Stomach smooth muscle (tissue), 2 donors: ENCODE data around the gene CDH9.

Source experiments
- H3K27ac ChIP-seq: one replicate; pipeline ENCODE4 v1.7.0; 2013; ENCODE audit warnings: mild to moderate bottlenecking, low read length, inconsistent platforms
- H3K27me3 ChIP-seq, 2 donors: one replicate each; pipeline ENCODE4 v1.7.0; 2013; ENCODE audit warnings: low read length in 2 of 2; ENCODE audit not compliant: insufficient read depth in 2 of 2, control insufficient read depth in 1 of 2
- H3K36me3 ChIP-seq, 2 donors: one replicate each; pipeline ENCODE4 v1.7.0; 2013; ENCODE audit warnings: low read length in 2 of 2; ENCODE audit not compliant: control insufficient read depth in 2 of 2, insufficient read depth in 2 of 2
- H3K4me1 ChIP-seq: one replicate; pipeline ENCODE4 v1.7.0; 2013; ENCODE audit warnings: low read length; ENCODE audit not compliant: control insufficient read depth, insufficient read depth
- H3K4me3 ChIP-seq, 2 donors: one replicate each; pipeline ENCODE4 v1.7.0; 2013; ENCODE audit warnings: low read length in 2 of 2
- H3K9ac ChIP-seq, 2 donors: one replicate each; pipeline ENCODE4 v1.7.0; 2013; ENCODE audit warnings: low read length in 2 of 2, mild to moderate bottlenecking in 1 of 2
- H3K9me3 ChIP-seq, 2 donors: one replicate each; pipeline ENCODE4 v1.7.0; 2013; ENCODE audit warnings: low read length in 2 of 2; ENCODE audit not compliant: control insufficient read depth in 2 of 2
- donor health status: healthy.
- donor health status: Pancreatic carcinoma.

Gene CDH9

GRCh38 chr5:26948921-26949320, 89.5 kb downstream of the CDH9 start:
- Histone ChIP-seq H3K4me1 (no peaks in the 10 kb centered on the region), H3K9ac (no peak overlapping the region), H3K36me3 (no peaks in the 10 kb centered on the region), H3K4me3 (no peak overlapping the region), H3K27me3 (no peaks in the 10 kb centered on the region), H3K9me3 (no peaks in the 10 kb centered on the region), H3K27ac (no peak overlapping the region)

DNA sequence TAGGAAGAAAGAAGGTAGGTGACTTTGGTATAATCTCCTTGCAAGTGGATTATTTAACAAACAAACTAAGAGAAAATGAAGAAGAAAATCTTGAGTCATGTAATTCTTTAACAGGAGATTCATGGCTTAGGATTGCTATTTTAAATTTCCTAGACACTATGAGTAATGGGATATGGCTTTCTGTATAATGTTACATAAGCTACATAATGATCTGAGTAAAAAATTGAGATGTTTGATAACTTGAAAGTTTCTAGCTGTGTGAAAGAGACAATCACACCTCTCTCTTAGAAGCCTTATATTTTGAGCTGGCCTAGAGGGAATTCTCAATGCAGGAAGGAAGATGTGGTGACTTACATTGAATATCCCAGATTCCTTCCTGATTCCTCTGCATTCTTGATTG, 92.5 kb downstream of the CDH9 start:
- H3K27ac ChIP-seq, result no peak overlapping the region
- H3K4me1 ChIP-seq, result no peaks in the 10 kb centered on the region
- H3K4me3 ChIP-seq, result no peak overlapping the region
- H3K9ac ChIP-seq, result no peak overlapping the region
- H3K36me3 ChIP-seq, result no peaks in the 10 kb centered on the region
- no peaks in the 10 kb centered on the region for H3K9me3 ChIP-seq
- H3K27me3 ChIP-seq, result no peaks in the 10 kb centered on the region

GRCh38 chr5:26942481-26942880, 95.9 kb downstream of the CDH9 start:
- no peaks in the 10 kb centered on the region for H3K27me3 ChIP-seq

DNA sequence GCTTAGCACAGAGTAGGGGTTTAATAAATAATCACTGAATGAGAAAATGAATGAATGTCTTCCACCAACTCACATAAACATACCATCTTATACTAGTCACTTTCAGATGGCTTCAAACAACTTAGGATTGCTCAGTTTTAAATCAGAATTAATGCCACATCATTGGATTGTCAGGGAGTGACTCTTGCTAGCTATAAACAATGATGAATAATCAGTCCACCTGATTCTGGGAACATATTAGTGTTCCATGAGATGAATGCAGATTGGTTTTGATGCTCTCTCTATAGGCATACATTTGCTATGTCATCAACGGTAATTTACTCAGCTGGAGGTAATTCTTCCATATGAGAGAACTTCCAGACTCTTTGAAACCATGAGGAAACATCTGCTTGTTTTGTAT, 97.4 kb downstream of the CDH9 start:
- Histone ChIP-seq H3K4me1 (no peaks in the 10 kb centered on the region), H3K27me3 (no peaks in the 10 kb centered on the region), H3K4me3 (no peak overlapping the region), H3K9me3 (no peaks in the 10 kb centered on the region), H3K36me3 (no peaks in the 10 kb centered on the region), H3K27ac (no peak overlapping the region), H3K9ac (no peak overlapping the region)

More at GRCh38 chr5:26942481-26942880, 95.9 kb downstream of the CDH9 start:
- H3K4me1 ChIP-seq, result no peaks in the 10 kb centered on the region
- no peak overlapping the region for H3K4me3 ChIP-seq
- no peaks in the 10 kb centered on the region for H3K9me3 ChIP-seq
- no peak overlapping the region for H3K9ac ChIP-seq
- no peak overlapping the region for H3K27ac ChIP-seq
- no peaks in the 10 kb centered on the region for H3K36me3 ChIP-seq

DNA sequence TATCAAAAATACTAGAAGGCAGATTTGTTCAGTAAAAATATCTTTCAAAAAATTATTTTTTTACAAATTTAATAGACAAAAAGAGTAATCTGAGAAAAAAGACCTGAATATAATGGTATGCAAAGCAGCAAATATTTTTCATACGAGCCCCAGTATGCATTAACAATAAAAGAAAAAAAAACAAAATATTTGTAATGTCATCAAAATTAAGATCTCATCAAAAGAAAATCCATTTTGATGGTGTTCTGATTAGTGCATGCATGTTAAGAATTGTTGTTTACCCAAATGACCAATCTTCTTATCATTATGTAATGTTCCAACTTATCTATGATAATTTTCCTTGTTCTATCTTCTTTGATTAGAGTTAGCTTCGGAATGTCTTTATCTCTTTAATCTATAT, 106.1 kb downstream of the CDH9 start:
- Histone ChIP-seq H3K4me3 (no peak overlapping the region), H3K4me1 (no peaks in the 10 kb centered on the region), H3K36me3 (no peaks in the 10 kb centered on the region), H3K9me3 (no peaks in the 10 kb centered on the region), H3K9ac (no peak overlapping the region), H3K27me3 (no peaks in the 10 kb centered on the region), H3K27ac (no peak overlapping the region)

GRCh38 chr5:26921439-26921838, 116.9 kb downstream of the CDH9 start:
- no peaks in the 10 kb centered on the region for H3K4me1 ChIP-seq
- H3K36me3 ChIP-seq, result no peaks in the 10 kb centered on the region
- no peak overlapping the region for H3K4me3 ChIP-seq
- no peaks in the 10 kb centered on the region for H3K27me3 ChIP-seq
- H3K9ac ChIP-seq, result no peak overlapping the region
- H3K27ac ChIP-seq, result no peak overlapping the region
- no peaks in the 10 kb centered on the region for H3K9me3 ChIP-seq

- H3K4me1 ChIP-seq, result no peaks in the 10 kb centered on the region
- H3K4me3 ChIP-seq, result no peak overlapping the region
- H3K9me3 ChIP-seq, result no peaks in the 10 kb centered on the region
- H3K27ac ChIP-seq, result no peak overlapping the region
- no peaks in the 10 kb centered on the region for H3K36me3 ChIP-seq
- H3K27me3 ChIP-seq, result no peaks in the 10 kb centered on the region
- H3K9ac ChIP-seq, result no peak overlapping the region
These were observed 134.9 kb downstream of the CDH9 start for GRCh38 chr5:26903469-26903868.

- no peak overlapping the region for H3K4me3 ChIP-seq
- H3K27me3 ChIP-seq, result no peaks in the 10 kb centered on the region
- H3K36me3 ChIP-seq, result no peaks in the 10 kb centered on the region
- no peak overlapping the region for H3K27ac ChIP-seq
- H3K9me3 ChIP-seq, result no peaks in the 10 kb centered on the region
- H3K4me1 ChIP-seq, result no peaks in the 10 kb centered on the region
- H3K9ac ChIP-seq, result no peak overlapping the region
These were observed 143.6 kb downstream of the CDH9 start for GRCh38 chr5:26894719-26895263.

DNA sequence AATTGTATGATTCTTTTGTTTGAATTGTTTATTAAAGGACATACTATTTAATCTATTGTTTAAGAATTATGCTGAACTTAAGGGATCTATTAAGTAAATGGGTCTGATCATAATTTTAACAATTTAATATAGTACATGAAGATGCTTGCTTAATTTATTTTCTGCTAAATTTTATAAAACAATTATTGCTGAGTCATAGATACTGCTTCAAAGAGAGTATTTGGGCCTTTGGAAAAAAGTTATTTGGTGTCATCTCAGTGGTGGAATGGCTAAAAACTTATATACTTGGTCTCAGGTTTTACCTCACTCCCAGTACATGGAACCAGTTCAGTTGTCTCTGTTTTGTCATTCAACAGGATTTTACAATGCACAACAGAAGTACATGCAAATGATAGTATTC, 145.3 kb downstream of the CDH9 start:
- no peaks in the 10 kb centered on the region for H3K9me3 ChIP-seq
- H3K4me1 ChIP-seq, result no peaks in the 10 kb centered on the region
- no peak overlapping the region for H3K4me3 ChIP-seq
- no peak overlapping the region for H3K27ac ChIP-seq
- no peak overlapping the region for H3K9ac ChIP-seq
- no peaks in the 10 kb centered on the region for H3K36me3 ChIP-seq
- H3K27me3 ChIP-seq, result no peaks in the 10 kb centered on the region

- Histone ChIP-seq H3K9ac (no peak overlapping the region), H3K27me3 (no peaks in the 10 kb centered on the region), H3K4me3 (no peak overlapping the region), H3K36me3 (no peaks in the 10 kb centered on the region), H3K4me1 (no peaks in the 10 kb centered on the region), H3K27ac (no peak overlapping the region), H3K9me3 (no peaks in the 10 kb centered on the region)
These were observed 148.6 kb downstream of the CDH9 start for GRCh38 chr5:26889815-26890214.

DNA sequence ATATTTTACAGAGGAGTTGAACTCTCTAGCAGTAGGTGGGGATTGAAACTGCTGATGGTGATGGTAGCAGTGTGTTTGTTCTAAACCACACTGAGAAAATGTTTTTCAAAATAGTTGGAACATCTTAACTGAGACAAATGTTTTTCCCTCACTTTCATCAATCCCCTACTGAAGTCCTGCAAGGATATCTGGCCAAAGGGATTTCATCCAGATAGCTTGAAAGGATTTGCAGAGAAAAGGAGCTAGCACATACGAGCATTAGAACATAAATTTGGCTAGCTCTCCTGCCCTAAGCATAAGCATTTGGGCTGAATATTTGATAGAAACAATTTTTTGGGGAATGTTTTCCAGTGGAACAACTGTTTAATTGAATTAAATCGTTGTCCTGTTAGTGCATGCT, 153.9 kb downstream of the CDH9 start:
- Histone ChIP-seq H3K27ac (no peak overlapping the region), H3K9ac (no peak overlapping the region), H3K9me3 (no peaks in the 10 kb centered on the region), H3K4me1 (no peaks in the 10 kb centered on the region), H3K27me3 (no peaks in the 10 kb centered on the region), H3K4me3 (no peak overlapping the region), H3K36me3 (no peaks in the 10 kb centered on the region)
